H54 (cell line): ENCODE measurements around the gene ADGRG7.
"Not testable (repeated sequence)": the region's sequence is repeated elsewhere in the genome, so short reads cannot be mapped to it uniquely, and the experiment has no call there.

Source experiments
- DNase-seq: peaks from one replicate; pipeline ENCODE4 v3.0.0; 2011; ENCODE audit warnings: low spot score, mixed read lengths; ENCODE audit not compliant: insufficient read length
- FAIRE-seq: peaks from 3 replicates; lab custom pipeline; 2011; peaks lifted over from hg19 to GRCh38; lab: Jason Lieb, UNC
- POLR2A ChIP-seq: IDR thresholded peaks from 2 replicates; pipeline ENCODE4 v1.6.1; 2011; ENCODE audit warnings: low read depth, mild to moderate bottlenecking, low read length

Gene ADGRG7

DNA sequence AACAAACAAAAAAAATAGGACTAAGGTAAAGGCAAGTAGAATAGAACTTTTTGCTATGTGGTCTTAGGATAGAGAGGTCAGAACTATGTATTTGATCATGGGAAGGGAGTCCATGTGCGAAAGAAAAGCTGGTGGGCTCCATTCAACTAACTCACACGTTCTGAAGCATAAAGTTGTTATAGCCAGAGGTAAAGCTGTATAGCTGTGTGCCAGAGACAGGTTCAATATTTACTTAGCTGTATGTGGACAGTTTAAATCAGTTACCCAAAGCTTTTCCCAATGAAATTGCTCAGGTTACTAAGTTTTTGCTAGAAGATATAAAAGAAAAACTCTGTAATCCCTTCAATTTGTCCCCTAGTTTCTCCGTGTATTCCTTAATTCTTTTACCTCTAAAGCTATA is 37.8 kb downstream of the ADGRG7 start:
- no peak for TF ChIP-seq POLR2A
- FAIRE-seq = no peak
- DNase-seq = no peak

GRCh38 chr3:100647657-100648056 is 38.3 kb downstream of the ADGRG7 start:
- DNase-seq = no peak
- TF ChIP-seq POLR2A = no peak
- no peak for FAIRE-seq

DNA sequence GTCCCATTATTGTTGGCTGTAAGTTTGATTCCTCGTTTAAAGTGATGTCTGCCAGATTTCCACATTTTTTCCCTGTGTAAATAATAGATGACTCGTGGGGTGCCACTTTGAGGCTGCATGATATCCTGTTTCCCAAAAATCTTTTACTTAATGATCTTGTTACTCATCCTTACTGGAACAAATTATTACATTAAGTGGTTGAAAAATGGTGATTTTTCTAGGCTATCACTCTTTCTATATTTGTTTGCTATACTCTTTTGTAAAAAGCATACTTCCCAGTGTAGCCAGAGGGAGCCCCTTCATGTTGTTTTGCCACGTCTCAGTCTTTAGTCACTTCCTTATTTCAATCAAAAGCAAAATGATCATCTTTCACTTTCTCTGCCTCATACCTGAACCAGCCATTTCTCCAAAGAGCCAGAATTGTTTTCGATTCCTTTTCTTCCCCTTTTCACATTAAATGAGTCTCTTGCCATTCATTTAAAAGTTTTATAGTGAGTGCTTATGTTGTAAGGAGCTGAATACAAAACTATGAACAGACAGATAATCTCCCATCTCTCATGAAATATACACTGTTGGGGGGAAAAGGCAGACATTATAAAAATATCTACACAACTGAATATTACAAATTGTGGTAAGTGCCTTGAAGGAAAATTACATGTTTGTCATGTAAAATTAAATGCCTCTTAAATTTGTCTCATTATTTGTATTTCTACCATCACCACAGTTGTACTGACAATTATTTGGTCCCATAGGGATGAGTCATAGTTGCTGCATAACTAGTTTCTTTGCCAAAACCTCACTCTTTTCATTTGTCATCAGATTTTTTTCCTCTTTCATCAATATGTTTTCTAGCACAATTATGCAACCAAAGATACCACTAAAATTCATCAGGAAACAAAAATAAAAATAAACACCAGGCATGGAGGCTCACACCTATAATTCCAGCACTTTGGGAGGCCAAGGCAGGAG is 41.5 kb downstream of the ADGRG7 start:
- no peak for TF ChIP-seq POLR2A
- FAIRE-seq = peak; percentile 93
- no peak for DNase-seq

DNA sequence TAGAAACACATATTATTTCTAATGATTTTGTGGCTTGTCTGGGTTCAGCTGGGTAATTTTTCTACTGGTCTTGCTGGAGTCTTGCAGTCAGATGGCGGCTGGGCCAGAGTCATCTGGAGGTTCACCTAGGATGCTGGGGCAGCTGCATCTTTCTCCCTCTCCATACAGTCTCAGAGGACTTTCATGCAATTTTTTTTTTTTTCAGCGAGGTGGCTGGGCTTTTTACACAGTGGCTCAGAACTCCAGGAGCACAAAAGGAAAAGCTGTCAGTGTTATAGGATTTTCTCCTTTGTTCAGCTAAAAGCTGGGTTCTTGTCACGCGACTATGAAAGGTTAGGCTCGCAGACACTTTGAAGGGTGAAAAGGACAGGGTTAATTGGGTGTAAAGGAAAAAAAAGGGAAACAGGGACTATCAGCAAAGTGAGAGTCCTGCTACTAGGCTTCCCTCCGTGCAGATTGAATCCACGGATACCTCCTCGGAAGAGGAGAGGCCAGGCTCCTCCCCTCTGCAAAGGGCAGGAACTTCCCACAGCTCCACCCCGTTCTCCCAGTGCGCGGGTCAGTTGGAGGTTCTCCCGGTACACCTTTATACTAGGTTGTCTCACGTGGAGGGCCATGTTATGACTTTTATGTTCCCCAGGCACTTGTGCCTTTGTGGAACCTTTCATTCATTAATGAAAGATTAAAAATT is 44.3 kb downstream of the ADGRG7 start:
- DNase-seq (no peak), FAIRE-seq (no peak)
- no peak for TF ChIP-seq POLR2A

- no peak for FAIRE-seq
- no peak for TF ChIP-seq POLR2A
Observed at GRCh38 chr3:100656945-100657344, 47.5 kb downstream of the ADGRG7 start.

DNA sequence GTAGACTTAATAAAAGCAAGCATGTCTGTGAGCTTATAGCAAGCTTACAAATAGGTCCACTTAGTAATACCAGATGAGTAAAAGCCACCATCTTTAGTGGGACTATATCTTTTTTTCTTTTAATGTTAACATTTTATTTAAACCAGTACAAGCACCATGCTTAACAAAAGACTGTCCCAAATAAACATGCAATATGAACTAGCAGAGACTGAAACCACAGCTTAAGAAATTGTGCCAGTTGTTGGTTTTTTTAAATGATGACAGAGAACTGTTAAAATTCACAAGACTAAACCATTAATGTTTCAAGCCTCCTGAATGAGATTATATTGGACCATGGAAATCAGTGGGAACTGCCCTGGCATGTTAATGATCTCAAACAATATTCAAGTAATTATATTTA is 51.9 kb downstream of the ADGRG7 start:
- FAIRE-seq = peak; percentile 11
- DNase-seq = not testable (repeated sequence)

More at GRCh38 chr3:100656945-100657344, 47.5 kb downstream of the ADGRG7 start:
- DNase-seq = no peak

DNA sequence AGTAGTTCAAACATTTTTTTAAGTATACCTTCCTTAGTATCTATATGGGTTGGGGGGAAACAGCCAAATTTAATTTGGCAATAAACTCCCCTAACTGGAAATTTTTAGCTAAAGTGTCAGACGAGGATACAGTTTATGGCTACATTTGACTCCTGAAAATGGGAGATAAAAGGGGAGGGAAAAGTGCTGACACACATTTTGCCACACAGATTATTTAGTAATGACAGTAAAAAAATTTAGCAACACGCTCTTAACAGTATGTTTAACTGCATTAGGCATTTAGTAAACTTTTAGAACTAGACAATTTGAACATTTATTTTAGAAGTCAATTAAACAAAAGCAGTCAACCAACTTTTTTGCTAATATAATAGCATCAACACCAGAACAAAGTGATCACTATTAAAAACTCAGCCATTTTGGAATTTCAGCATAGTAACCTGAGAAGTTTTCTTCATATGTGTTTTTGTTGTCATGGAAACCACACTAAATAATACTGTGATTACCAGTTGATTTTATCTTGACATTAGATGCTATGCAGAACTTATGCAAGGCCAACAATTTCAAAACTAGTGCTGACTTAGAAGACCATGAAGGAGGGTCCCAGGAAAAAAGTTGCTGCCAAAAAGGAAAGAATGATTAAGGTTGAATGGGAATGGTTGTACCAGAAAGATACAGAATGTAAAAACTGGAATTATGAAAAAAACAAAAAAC is 52.9 kb downstream of the ADGRG7 start:
- DNase-seq = no peak
- no peak for TF ChIP-seq POLR2A
- peak; percentile 6 for FAIRE-seq

- TF ChIP-seq POLR2A = no peak
- DNase-seq (no peak), FAIRE-seq (peak; percentile 90)
Observed at GRCh38 chr3:100665230-100665629, 55.8 kb downstream of the ADGRG7 start.

- DNase-seq, FAIRE-seq: not testable (repeated sequence)
Observed at GRCh38 chr3:100666699-100667098, 57.3 kb downstream of the ADGRG7 start.

GRCh38 chr3:100667316-100667715 is 57.9 kb downstream of the ADGRG7 start:
- DNase-seq, FAIRE-seq: not testable (repeated sequence)

- FAIRE-seq, DNase-seq: not testable (repeated sequence)
Observed at GRCh38 chr3:100670995-100671394, 61.6 kb downstream of the ADGRG7 start.

GRCh38 chr3:100681496-100681895 is 72.1 kb downstream of the ADGRG7 start:
- DNase-seq (no peak), FAIRE-seq (no peak)

GRCh38 chr3:100682056-100682853 is 72.9 kb downstream of the ADGRG7 start:
- FAIRE-seq = no peak
- no peak for TF ChIP-seq POLR2A
- no peak for DNase-seq

More at GRCh38 chr3:100681496-100681895, 72.1 kb downstream of the ADGRG7 start:
- TF ChIP-seq POLR2A = no peak
